Gastroesophageal sphincter (tissue), 4 donors: ENCODE data around the gene N4BP2. TPM values are rescaled to one million over a fixed set of nuclear protein-coding genes. Genes with fewer than 3 reads are reported as not detected.

Experiments
- ATAC-seq: fragments of 150-250 bp; one replicate; pipeline ENCODE4 v1.9.1; 2016; ENCODE audit warnings: mild to moderate bottlenecking, moderate library complexity
- H3K27ac ChIP-seq, 4 donors: fragments of 200-600 bp; sonication (generic) in 3 of 4; 1 replicate in 3 of 4; 2 replicates in 1 of 4; pipeline ENCODE4 v1.5.1; 2016 to 2019
- H3K27me3 ChIP-seq: fragments of 200-600 bp; sonication (generic); one replicate; pipeline ENCODE4 v1.5.1; 2019
- H3K36me3 ChIP-seq, 2 donors: fragments of 200-600 bp; sonication (generic); one replicate each; pipeline ENCODE4 v1.5.1; 2019; ENCODE audit warnings: control low read depth in 1 of 2
- H3K4me1 ChIP-seq, 3 donors: fragments of 200-600 bp; sonication (generic); 1 replicate in 2 of 3; 2 replicates in 1 of 3; pipeline ENCODE4 v1.5.1; 2016 to 2019; ENCODE audit warnings: control low read depth in 2 of 3
- H3K4me3 ChIP-seq, 2 donors: fragments of 200-600 bp; sonication (generic); one replicate each; pipeline ENCODE4 v1.5.1; 2019; ENCODE audit warnings: mild to moderate bottlenecking in 1 of 2, moderate library complexity in 1 of 2
- H3K9me3 ChIP-seq, 3 donors: fragments of 200-600 bp; sonication (generic); one replicate each; pipeline ENCODE4 v1.5.1; 2017 to 2019; ENCODE audit warnings: control low read depth in 2 of 3
- CTCF ChIP-seq, 4 experiments: fragments of 200-600 bp in 2 of 4; fragments of 450-650 bp in 2 of 4; sonication (generic) in 1 of 4; IDR thresholded peaks; one replicate each; pipeline ENCODE4 v1.5.1; 2017 to 2019; ENCODE audit warnings: antibody characterized with exemption in 4 of 4, mild to moderate bottlenecking in 2 of 4, moderate library complexity in 2 of 4
- EP300 ChIP-seq: sonication (generic); formaldehyde crosslinking; IDR thresholded peaks from one replicate; pipeline ENCODE4 v1.6.1; 2017; ENCODE audit warnings: antibody characterized with exemption, mild to moderate bottlenecking
- POLR2A ChIP-seq, 2 donors: fragments of 450-650 bp; IDR thresholded peaks; one replicate each; pipeline ENCODE4 v1.6.1; 2017; ENCODE audit warnings: antibody characterized with exemption in 2 of 2, mild to moderate bottlenecking in 2 of 2, moderate library complexity in 1 of 2
- POLR2AphosphoS5 ChIP-seq: sonication (generic); formaldehyde crosslinking; IDR thresholded peaks from one replicate; pipeline ENCODE4 v1.6.1; 2017; ENCODE audit warnings: antibody characterized with exemption
- WGBS, 2 donors: methylation state at CpG; one replicate each; pipeline ENCODE4 v1.1.5; 2018; ENCODE audit warnings: low coverage in 1 of 2; 5-methylcytosine and 5-hydroxymethylcytosine counted together
- total RNA-seq, 4 donors: library from RNA; depleted of rRNA; stranded (reverse); fragments of >200 nt; gene quantifications; one replicate each; pipeline ENCODE4 v1.1.0, GENCODE V29; 2016

The N4BP2 gene
- total RNA-seq, 4 donors from 2014 or later: 5.3 to 14.5 (median 7.3) TPM

DNA sequence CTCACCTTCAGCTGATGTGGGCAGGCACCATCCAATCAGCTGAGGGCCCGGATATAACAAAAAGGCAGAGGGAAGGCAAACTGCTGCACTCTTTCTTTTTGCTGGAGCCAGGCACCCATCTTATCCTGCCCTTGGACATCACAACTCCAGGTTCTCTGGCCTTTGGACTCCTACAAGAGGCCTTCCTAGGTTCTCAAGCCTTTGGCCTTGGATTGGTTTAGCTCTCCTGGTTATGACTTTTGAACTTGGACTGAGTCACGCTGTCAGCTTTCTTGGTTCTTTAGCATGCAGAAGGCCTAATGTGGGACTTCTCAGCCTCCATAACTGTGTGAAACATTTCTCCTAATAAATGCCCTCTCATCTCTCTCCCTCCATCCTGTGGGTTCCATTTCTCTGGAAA is 23.0 kb upstream of the N4BP2 start:
- WGBS, 2 donors: 0 to 38% methylated on average over 1 of the region's 2 CpGs
- H3K27me3 ChIP-seq: no peaks in the 10 kb centered on the region
- no peak overlapping the region for H3K27ac ChIP-seq
- H3K36me3 ChIP-seq: no peaks in the 10 kb centered on the region
- no peak for ATAC-seq
- no peak overlapping the region for H3K4me3 ChIP-seq
- H3K9me3 ChIP-seq: no peaks in the 10 kb centered on the region
- H3K4me1 ChIP-seq: no peaks in the 10 kb centered on the region
- TF ChIP-seq EP300: no peak
- no peak for TF ChIP-seq POLR2AphosphoS5
- no peak for TF ChIP-seq POLR2A (IDR thresholded peaks at IDR 0.05)
- TF ChIP-seq CTCF (IDR thresholded peaks at IDR 0.05): no peak

- WGBS, 2 donors: 75 to 84% methylated on average over 5 to 7 of the region's 7 CpGs
- no peaks in the 10 kb centered on the region for H3K4me1 ChIP-seq
- no peak overlapping the region for H3K4me3 ChIP-seq
- H3K27me3 ChIP-seq: no peaks in the 10 kb centered on the region
- H3K9me3 ChIP-seq: no peaks in the 10 kb centered on the region
- no peak for ATAC-seq
- TF ChIP-seq CTCF (IDR thresholded peaks at IDR 0.05) (no peak), EP300 (no peak), POLR2AphosphoS5 (no peak), POLR2A (IDR thresholded peaks at IDR 0.05) (no peak)
- no peaks in the 10 kb centered on the region for H3K36me3 ChIP-seq
- no peak overlapping the region for H3K27ac ChIP-seq
Measured at GRCh38 chr4:40038977-40039376, 17.7 kb upstream of the N4BP2 start.

DNA sequence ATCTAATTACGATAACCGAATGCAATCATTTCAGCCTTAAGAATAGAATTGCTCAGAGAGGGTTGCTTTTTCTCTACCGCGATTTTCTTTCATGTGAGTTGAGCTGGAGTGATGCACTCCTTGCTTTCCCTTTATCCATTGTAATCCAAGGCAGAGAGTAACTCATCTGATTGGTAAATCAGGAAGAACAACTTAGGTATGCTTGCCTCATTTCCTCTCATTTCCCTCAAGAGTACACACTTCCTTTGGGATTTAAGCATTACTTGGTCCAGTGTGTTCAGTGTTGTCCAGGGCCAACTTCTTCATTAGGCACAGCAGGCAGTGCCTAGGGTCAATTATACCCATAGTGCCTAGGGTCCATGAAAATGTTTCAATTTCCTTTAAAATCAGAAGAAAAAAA is 15.7 kb upstream of the N4BP2 start:
- no peaks in the 10 kb centered on the region for H3K9me3 ChIP-seq
- no peak overlapping the region for H3K4me3 ChIP-seq
- no peak overlapping the region for H3K27ac ChIP-seq
- TF ChIP-seq EP300 (no peak), POLR2A (IDR thresholded peaks at IDR 0.05) (no peak), POLR2AphosphoS5 (no peak), CTCF (IDR thresholded peaks at IDR 0.05) (no peak)
- WGBS, 2 donors: 84 to 93% methylated on average over 4 of the region's 4 CpGs
- no peaks in the 10 kb centered on the region for H3K27me3 ChIP-seq
- no peaks in the 10 kb centered on the region for H3K4me1 ChIP-seq
- no peak for ATAC-seq
- H3K36me3 ChIP-seq: no peaks in the 10 kb centered on the region

GRCh38 chr4:40043786-40044185 is 12.9 kb upstream of the N4BP2 start:
- H3K4me3 ChIP-seq: no peak overlapping the region
- WGBS, 2 donors: 87 to 98% methylated on average over 3 to 9 of the region's 24 CpGs
- peaks cover 0 to 10% (median 0%) of the 10 kb centered on the region in 3 donors for H3K4me1 ChIP-seq
- no peak for ATAC-seq
- H3K36me3 ChIP-seq: no peaks in the 10 kb centered on the region
- H3K27me3 ChIP-seq: no peaks in the 10 kb centered on the region
- H3K9me3 ChIP-seq: no peaks in the 10 kb centered on the region
- no peak for TF ChIP-seq POLR2A (IDR thresholded peaks at IDR 0.05)
- no peak overlapping the region for H3K27ac ChIP-seq

DNA sequence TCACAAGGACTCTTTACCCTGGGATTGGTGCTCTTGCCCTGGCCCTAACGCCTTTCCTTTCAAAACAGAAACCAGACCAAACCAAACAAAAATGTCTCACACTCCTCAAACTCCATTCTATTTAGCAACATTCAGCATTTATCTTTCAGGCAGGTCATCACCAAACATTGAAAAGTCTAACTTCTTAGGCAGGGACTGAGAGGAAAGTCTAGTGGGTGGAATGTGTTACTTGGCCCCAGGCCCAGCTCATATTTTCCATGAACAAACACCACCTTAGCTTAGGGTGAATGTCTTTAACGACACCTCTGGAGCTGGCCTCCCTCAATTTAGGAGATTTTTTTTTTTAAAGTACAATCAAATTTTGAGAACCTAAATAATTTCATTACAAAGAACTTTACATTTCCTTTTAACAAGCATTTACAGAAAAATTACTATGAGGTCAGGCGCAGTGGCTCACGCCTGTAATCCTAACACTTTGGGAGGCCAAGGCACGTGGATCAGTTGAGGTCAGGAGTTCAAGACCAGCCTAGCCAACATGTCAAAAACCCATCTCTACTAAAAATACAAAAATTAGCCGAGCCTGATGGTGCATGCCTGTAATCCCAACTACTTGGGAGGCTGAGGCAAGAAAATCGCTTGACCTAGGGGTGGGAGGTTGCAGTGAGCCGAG is 10.2 kb upstream of the N4BP2 start:
- WGBS, 2 donors: 62 to 69% methylated on average over 5 to 7 of the region's 8 CpGs
- Histone ChIP-seq H3K4me1 (peaks cover 0 to 10% (median 0%) of the 10 kb centered on the region in 3 donors), H3K4me3 (no peak overlapping the region), H3K9me3 (no peaks in the 10 kb centered on the region), H3K27me3 (no peaks in the 10 kb centered on the region), H3K36me3 (no peaks in the 10 kb centered on the region), H3K27ac (no peak overlapping the region)
- ATAC-seq: no peak
- TF ChIP-seq POLR2A (IDR thresholded peaks at IDR 0.05) (no peak), POLR2AphosphoS5 (no peak), CTCF (IDR thresholded peaks at IDR 0.05) (peak in 1 of 4 experiments; percentile 6)
